Activated CD8-positive, alpha-beta T cell treated with anti-CD3 and anti-CD28 coated beads for 36 hours (primary cell): ENCODE measurements around the gene FOXP2. TPM values are rescaled to one million over a fixed set of nuclear protein-coding genes. Genes with fewer than 3 reads are reported as not detected.

Source experiments
- ATAC-seq: fragments of 200-7000 bp; cut with Tn5 transposase; one replicate; pipeline ENCODE4 v1.10.0; 2021; ENCODE audit warnings: mild to moderate bottlenecking, moderate library complexity
- CTCF ChIA-PET: fragments of 350-600 bp; sonication (Branson Sonifier 250); formaldehyde crosslinking; loops from one replicate; lab custom pipeline; 2021; ENCODE audit warnings: antibody characterized with exemption; lab: Charles Lee
- POLR2A ChIA-PET: fragments of 350-600 bp; sonication (Branson Sonifier 250); formaldehyde crosslinking; loops from one replicate; lab custom pipeline; 2021; ENCODE audit warnings: antibody characterized with exemption; lab: Charles Lee
- DNase-seq: peaks from one replicate; pipeline ENCODE4 v3.0.0-alpha.2; 2020
- H3K27ac Mint-ChIP-seq: one replicate; pipeline ENCODE4 v1.8.0; 2021; ENCODE audit warnings: mild to moderate bottlenecking, mixed read lengths
- H3K27me3 Mint-ChIP-seq: one replicate; pipeline ENCODE4 v1.8.0; 2021; ENCODE audit warnings: mixed read lengths
- H3K36me3 Mint-ChIP-seq: one replicate; pipeline ENCODE4 v1.8.0; 2021; ENCODE audit warnings: low read depth, mixed read lengths
- H3K4me1 Mint-ChIP-seq: one replicate; pipeline ENCODE4 v1.8.0; 2021; ENCODE audit warnings: low read depth, mixed read lengths
- H3K4me3 Mint-ChIP-seq: one replicate; pipeline ENCODE4 v1.8.0; 2021; ENCODE audit warnings: mild to moderate bottlenecking, moderate library complexity, mixed read lengths
- H3K9me3 Mint-ChIP-seq: one replicate; pipeline ENCODE4 v1.8.0; 2021; ENCODE audit warnings: mixed read lengths
- CTCF ChIP-seq: fragments of 200-600 bp; IDR thresholded peaks from one replicate; pipeline ENCODE4 v1.8.0; 2022; ENCODE audit warnings: antibody characterized with exemption, mild to moderate bottlenecking
- intact Hi-C: fragments of 100-400 bp; cut with micrococcal nuclease; formaldehyde crosslinking; loops from one replicate; pipeline ENCODE4 v1.10.0; 2022
- total RNA-seq, 2 experiments: library from RNA; stranded (reverse); gene quantifications; one replicate each; pipeline ENCODE4 v1.2.3, GENCODE V29; 2021

Gene FOXP2
- total RNA-seq, result not detected

- Mint-ChIP-seq H3K27me3 (no peaks in the 10 kb centered on the region), H3K9me3 (no peaks in the 10 kb centered on the region), H3K4me1 (no peaks in the 10 kb centered on the region), H3K27ac (no peak within 1 kb of the TSS), H3K4me3 (no peak within 1 kb of the TSS), H3K36me3 (no peaks in the 10 kb centered on the region)
- no peak for ATAC-seq
- intact Hi-C loops, result no loop called here
- TF ChIP-seq CTCF, result no peak
- DNase-seq, result no peak
- CTCF ChIA-PET, result no interaction called here
- POLR2A ChIA-PET, result no interaction called here
Observed at GRCh38 chr7:114414156-114415063, at the start of gene FOXP2. FOXP2 (plus strand) TSS chr7:114414815; CDS start chr7:114426512, 11,697 bp downstream.

GRCh38 chr7:114365791-114366190, 48.8 kb upstream of the FOXP2 start:
- POLR2A ChIA-PET, result no interaction called here
- DNase-seq, result no peak
- no peaks in the 10 kb centered on the region for H3K36me3 Mint-ChIP-seq

GRCh38 chr7:114368492-114368891, 46.1 kb upstream of the FOXP2 start:
- no peak for TF ChIP-seq CTCF
- Mint-ChIP-seq H3K27ac (no peak overlapping the region), H3K4me3 (no peak overlapping the region), H3K4me1 (no peaks in the 10 kb centered on the region), H3K36me3 (no peaks in the 10 kb centered on the region), H3K9me3 (no peaks in the 10 kb centered on the region), H3K27me3 (no peaks in the 10 kb centered on the region)
- intact Hi-C loops, result no loop called here
- POLR2A ChIA-PET, result interaction anchor here (0.9 kb wide), 1 partner anchor 41 kb away, joined by 5 read pairs; no protein-coding TSS in a partner anchor
- DNase-seq (no peak), ATAC-seq (no peak)
- CTCF ChIA-PET, result no interaction called here

More at GRCh38 chr7:114365791-114366190, 48.8 kb upstream of the FOXP2 start:
- H3K27me3 Mint-ChIP-seq, result no peaks in the 10 kb centered on the region
- CTCF ChIA-PET, result no interaction called here
- no peaks in the 10 kb centered on the region for H3K4me1 Mint-ChIP-seq
- H3K9me3 Mint-ChIP-seq, result no peaks in the 10 kb centered on the region
- intact Hi-C loops, result no loop called here
- H3K4me3 Mint-ChIP-seq, result no peak overlapping the region
- no peak overlapping the region for H3K27ac Mint-ChIP-seq
- no peak for TF ChIP-seq CTCF
- ATAC-seq, result no peak

GRCh38 chr7:114369294-114369693, 45.3 kb upstream of the FOXP2 start:
- no peaks in the 10 kb centered on the region for H3K27me3 Mint-ChIP-seq
- no peaks in the 10 kb centered on the region for H3K4me1 Mint-ChIP-seq
- DNase-seq (no peak), ATAC-seq (no peak)
- CTCF ChIA-PET, result no interaction called here
- POLR2A ChIA-PET, result interaction anchor here (0.9 kb wide), 1 partner anchor 42 kb away, joined by 5 read pairs; no protein-coding TSS in a partner anchor
- H3K27ac Mint-ChIP-seq, result no peak overlapping the region
- no peaks in the 10 kb centered on the region for H3K9me3 Mint-ChIP-seq
- intact Hi-C loops, result no loop called here
- no peak overlapping the region for H3K4me3 Mint-ChIP-seq
- TF ChIP-seq CTCF, result no peak
- no peaks in the 10 kb centered on the region for H3K36me3 Mint-ChIP-seq

- Mint-ChIP-seq H3K36me3 (no peaks in the 10 kb centered on the region), H3K4me1 (no peaks in the 10 kb centered on the region), H3K27ac (no peak overlapping the region), H3K4me3 (no peak overlapping the region), H3K9me3 (no peaks in the 10 kb centered on the region), H3K27me3 (no peaks in the 10 kb centered on the region)
- DNase-seq (no peak), ATAC-seq (no peak)
- no peak for TF ChIP-seq CTCF
- ChIA-PET CTCF (no interaction called here), POLR2A (no interaction called here)
- intact Hi-C loops, result no loop called here
Observed at GRCh38 chr7:114372619-114373018, 42.0 kb upstream of the FOXP2 start.
